Progenitor cell of endocrine pancreas (in vitro differentiated cells): ENCODE measurements around the gene ZIC5. TPM values are rescaled to one million over a fixed set of nuclear protein-coding genes. Genes with fewer than 3 reads are reported as not detected.

ENCODE experiments used
- DNase-seq: peaks from one replicate; pipeline ENCODE4 v3.0.0; 2021; ENCODE audit warnings: low spot score; ENCODE audit not compliant: unreplicated experiment
- H3K27ac Mint-ChIP-seq: 2 replicates; pipeline ENCODE4 v1.8.0; 2021; ENCODE audit warnings: mild to moderate bottlenecking, moderate library complexity, mixed read lengths
- H3K27me3 Mint-ChIP-seq: 2 replicates; pipeline ENCODE4 v1.8.0; 2021; ENCODE audit warnings: mixed read lengths
- H3K36me3 Mint-ChIP-seq: 2 replicates; pipeline ENCODE4 v1.8.0; 2022; ENCODE audit warnings: mixed read lengths; ENCODE audit not compliant: insufficient read depth
- H3K4me1 Mint-ChIP-seq: 2 replicates; pipeline ENCODE4 v1.8.0; 2021; ENCODE audit warnings: low read depth, mixed read lengths
- H3K4me3 Mint-ChIP-seq: 2 replicates; pipeline ENCODE4 v1.8.0; 2021; ENCODE audit warnings: low read depth, mild to moderate bottlenecking, moderate library complexity, mixed read lengths
- H3K9me3 Mint-ChIP-seq: 2 replicates; pipeline ENCODE4 v1.8.0; 2021; ENCODE audit warnings: low read depth, mixed read lengths
- total RNA-seq: library from RNA; stranded (reverse); gene quantifications from 2 replicates; pipeline ENCODE4 v1.2.1, GENCODE V29; 2021
- TF ChIP-seq, protein P1 (sequence below): fragments of 200-600 bp; sonication (generic); IDR thresholded peaks from one replicate; pipeline ENCODE4 v1.5.0; 2021; ENCODE audit warnings: antibody characterized with exemption, mild to moderate bottlenecking; ENCODE audit not compliant: unreplicated experiment

ZIC5 gene
- total RNA-seq, 1 donor from 2014 or later: not detected

DNA sequence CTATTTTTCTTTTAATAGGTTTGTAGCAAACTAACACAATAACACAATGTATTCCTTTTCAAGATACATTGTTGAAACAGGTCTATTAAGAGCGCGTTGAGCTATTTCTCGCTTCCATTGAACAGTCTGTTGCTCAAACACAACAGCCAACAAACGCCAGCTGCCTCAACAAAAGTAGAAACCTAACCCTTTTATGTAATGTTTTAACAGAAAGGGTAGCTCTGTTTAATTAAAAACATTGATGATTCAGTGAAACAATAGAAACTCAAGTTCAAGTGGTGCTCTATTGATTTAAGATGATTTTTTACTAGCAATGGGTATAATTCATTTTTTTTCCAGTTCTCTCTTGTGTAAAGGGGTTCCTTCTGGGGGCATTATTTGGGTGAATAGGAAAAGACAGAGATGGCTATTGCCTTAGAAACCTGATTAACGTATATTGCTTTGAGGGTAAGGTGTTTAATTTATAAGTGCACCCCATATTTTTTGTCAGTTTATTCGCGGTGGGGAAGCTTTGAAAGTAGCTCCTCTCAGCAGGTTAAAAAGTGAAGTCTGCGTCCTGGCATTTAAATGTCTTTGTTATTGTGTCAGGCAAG is 24.9 kb upstream of the ZIC5 start:
- H3K27me3 Mint-ChIP-seq: peaks cover 79% of the 10 kb centered on the region
- TF ChIP-seq, protein P1, sequence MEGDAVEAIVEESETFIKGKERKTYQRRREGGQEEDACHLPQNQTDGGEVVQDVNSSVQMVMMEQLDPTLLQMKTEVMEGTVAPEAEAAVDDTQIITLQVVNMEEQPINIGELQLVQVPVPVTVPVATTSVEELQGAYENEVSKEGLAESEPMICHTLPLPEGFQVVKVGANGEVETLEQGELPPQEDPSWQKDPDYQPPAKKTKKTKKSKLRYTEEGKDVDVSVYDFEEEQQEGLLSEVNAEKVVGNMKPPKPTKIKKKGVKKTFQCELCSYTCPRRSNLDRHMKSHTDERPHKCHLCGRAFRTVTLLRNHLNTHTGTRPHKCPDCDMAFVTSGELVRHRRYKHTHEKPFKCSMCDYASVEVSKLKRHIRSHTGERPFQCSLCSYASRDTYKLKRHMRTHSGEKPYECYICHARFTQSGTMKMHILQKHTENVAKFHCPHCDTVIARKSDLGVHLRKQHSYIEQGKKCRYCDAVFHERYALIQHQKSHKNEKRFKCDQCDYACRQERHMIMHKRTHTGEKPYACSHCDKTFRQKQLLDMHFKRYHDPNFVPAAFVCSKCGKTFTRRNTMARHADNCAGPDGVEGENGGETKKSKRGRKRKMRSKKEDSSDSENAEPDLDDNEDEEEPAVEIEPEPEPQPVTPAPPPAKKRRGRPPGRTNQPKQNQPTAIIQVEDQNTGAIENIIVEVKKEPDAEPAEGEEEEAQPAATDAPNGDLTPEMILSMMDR: no peak
- no peaks in the 10 kb centered on the region for H3K36me3 Mint-ChIP-seq
- no peak for DNase-seq
- H3K27ac Mint-ChIP-seq: peak overlapping the region; percentile 76
- no peaks in the 10 kb centered on the region for H3K4me1 Mint-ChIP-seq
- H3K9me3 Mint-ChIP-seq: no peaks in the 10 kb centered on the region
- no peak overlapping the region for H3K4me3 Mint-ChIP-seq

DNA sequence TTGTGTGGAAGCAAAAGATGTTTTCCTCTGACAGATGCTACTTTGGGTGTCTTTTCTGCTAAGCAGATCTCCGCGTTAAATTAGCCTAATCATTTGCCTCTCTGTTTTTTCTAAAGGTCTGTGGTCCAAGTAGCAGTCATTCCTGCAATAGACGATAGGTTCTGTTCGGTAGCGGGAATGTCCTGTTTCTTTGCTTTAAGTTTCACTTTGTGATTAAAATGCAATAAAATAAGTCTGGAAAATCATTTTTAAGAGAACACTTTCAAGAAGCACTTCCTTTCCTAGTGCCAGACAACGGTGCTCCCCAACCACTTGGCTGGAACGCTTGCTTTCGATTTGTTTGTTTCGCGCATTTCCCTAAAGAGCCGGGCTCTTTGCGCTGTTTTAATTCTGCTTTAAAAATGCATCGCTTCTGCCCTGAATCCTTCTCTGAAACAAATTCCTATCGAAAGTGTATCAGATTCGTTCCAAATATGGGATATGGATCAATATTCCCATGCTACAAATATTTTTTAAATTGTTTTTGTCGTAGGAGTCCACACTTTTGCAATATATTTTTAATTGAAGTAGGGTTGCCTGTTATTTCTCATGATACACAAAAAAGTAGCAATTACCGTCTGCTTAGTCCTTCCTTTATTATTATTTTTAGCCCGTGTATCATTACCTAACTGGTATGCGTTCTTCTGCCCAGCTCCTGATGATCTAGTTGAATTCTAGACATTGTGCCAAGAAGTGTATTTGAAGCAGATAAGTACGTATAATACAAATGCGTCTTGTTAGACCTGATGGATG is 24.2 kb upstream of the ZIC5 start:
- no peaks in the 10 kb centered on the region for H3K9me3 Mint-ChIP-seq
- no peak for DNase-seq
- no peaks in the 10 kb centered on the region for H3K36me3 Mint-ChIP-seq
- H3K4me3 Mint-ChIP-seq: no peak overlapping the region
- H3K27ac Mint-ChIP-seq: peak overlapping the region; percentile 76
- TF ChIP-seq, protein P1: no peak
- peaks cover 84% of the 10 kb centered on the region for H3K27me3 Mint-ChIP-seq
- no peaks in the 10 kb centered on the region for H3K4me1 Mint-ChIP-seq

DNA sequence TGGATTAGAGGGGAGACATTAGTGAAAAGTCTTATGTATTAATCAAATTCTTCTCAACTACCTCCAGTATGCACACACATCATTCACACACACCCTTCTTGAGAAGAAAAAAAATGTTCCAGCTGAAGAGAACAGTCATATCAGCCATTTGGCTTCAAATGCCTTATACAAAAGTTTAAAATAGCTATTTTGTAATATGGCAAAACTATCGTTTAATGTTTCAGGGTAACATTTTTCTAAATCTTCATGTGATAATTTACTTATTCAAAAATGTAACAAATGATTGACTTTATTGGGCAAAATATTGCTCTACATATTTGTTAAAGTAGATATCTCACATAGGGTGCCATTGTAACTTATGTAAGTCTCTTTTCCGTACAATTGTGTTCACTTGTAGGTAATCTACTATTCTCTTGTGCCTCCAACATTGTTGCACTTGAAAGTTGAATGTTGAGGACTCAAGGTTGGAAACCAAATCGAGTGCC is 23.6 kb upstream of the ZIC5 start:
- peaks cover 89% of the 10 kb centered on the region for H3K27me3 Mint-ChIP-seq
- TF ChIP-seq, protein P1: no peak
- no peaks in the 10 kb centered on the region for H3K4me1 Mint-ChIP-seq
- H3K36me3 Mint-ChIP-seq: no peaks in the 10 kb centered on the region
- no peak for DNase-seq
- H3K27ac Mint-ChIP-seq: peak overlapping the region; percentile 64
- no peaks in the 10 kb centered on the region for H3K9me3 Mint-ChIP-seq
- H3K4me3 Mint-ChIP-seq: no peak overlapping the region

DNA sequence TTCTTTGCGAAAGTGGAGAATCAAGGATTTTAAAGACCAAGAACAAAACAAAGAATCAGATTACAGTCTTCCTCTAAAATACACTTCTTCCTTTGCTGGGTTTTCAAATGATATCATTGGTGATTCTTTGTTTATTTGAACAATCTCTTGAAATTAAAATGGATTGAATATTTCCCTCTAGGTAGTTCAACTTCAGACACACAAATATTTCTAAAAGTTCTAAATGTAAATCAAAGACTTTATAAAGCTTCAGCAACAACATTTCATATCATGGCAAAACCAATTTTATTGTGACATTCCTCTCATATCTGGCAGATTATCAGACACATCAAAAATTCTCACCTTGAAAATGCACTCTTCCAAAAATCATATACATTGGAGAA is 23.1 kb upstream of the ZIC5 start:
- TF ChIP-seq, protein P1: no peak
- H3K9me3 Mint-ChIP-seq: no peaks in the 10 kb centered on the region
- no peak for DNase-seq
- peak overlapping the region; percentile 64 for H3K27ac Mint-ChIP-seq
- no peaks in the 10 kb centered on the region for H3K4me1 Mint-ChIP-seq
- H3K27me3 Mint-ChIP-seq: peaks cover 91% of the 10 kb centered on the region
- no peak overlapping the region for H3K4me3 Mint-ChIP-seq
- no peaks in the 10 kb centered on the region for H3K36me3 Mint-ChIP-seq

DNA sequence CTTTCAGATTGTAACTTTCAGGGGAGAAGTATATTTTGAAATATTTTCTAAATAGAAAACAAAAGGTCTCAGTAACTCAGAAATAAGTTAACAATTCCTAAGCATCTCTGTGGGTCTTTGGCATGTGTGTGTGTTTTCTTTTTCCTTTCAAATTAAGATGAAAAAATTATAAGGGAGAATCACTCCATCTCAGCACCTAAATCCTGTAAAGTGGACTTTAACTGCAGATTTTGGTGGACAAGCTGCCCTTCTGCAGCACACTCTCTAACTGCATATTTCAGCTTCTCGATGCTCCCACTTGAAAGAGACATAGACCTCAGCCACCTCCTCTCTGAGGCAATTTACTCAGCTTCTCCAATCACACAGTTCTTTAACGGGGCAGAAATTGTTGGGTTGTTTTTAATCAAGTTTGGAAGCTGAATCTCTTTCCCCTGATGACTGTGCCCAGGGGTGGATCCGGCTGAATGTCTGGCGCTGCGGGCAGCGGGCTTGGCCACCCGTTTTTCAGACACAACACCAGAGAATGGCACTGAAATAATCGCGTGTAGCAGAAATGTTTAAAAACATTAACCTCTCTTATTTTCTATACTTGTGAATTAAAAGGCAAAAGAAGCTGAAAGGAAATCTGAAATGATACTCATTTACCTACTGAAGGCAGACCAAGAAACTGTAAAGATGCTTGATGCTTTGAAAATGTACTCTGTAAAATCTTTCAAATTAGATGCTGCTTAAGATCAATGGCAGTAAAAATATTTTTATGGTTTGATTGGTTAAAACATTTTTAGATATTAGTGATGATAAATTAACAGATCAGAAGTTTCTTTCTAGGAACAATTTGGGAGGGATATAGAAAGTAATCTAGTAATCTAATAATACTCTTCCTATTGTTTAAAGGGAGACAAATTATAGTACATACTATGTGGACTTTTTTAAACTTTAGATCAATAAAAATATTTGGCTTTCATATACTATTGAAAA is 22.4 kb upstream of the ZIC5 start:
- Mint-ChIP-seq H3K4me1 (no peaks in the 10 kb centered on the region), H3K36me3 (no peaks in the 10 kb centered on the region), H3K9me3 (no peaks in the 10 kb centered on the region), H3K27ac (peak overlapping the region; percentile 2), H3K27me3 (peaks cover 91% of the 10 kb centered on the region), H3K4me3 (no peak overlapping the region)
- DNase-seq: no peak
- TF ChIP-seq, protein P1: no peak
